Stimulated activated CD8-positive, alpha-beta memory T cell treated with anti-CD3 and anti-CD28 coated beads, Interleukin-7, amount 100 ng/mL, for 24 hours (primary cell): Measurements from ENCODE around the gene PARD3.

Experiments
- DNase-seq: peaks from one replicate; pipeline ENCODE4 v3.0.0-alpha.2; 2020; ENCODE audit warnings: low read depth

Gene PARD3

GRCh38 chr10:34156781-34157425 lies 658.2 kb downstream of the PARD3 start:
- no peak for DNase-seq

GRCh38 chr10:34155812-34156211 lies 659.3 kb downstream of the PARD3 start:
- DNase-seq = no peak

GRCh38 chr10:34154383-34154900 lies 660.7 kb downstream of the PARD3 start:
- no peak for DNase-seq

GRCh38 chr10:34153663-34154382 lies 661.3 kb downstream of the PARD3 start:
- DNase-seq = no peak

- no peak for DNase-seq
Measured at GRCh38 chr10:34152434-34152833, 662.7 kb downstream of the PARD3 start.

GRCh38 chr10:34151931-34152330 lies 663.2 kb downstream of the PARD3 start:
- no peak for DNase-seq

- DNase-seq = no peak
Measured at GRCh38 chr10:34151481-34151880, 663.6 kb downstream of the PARD3 start.

- no peak for DNase-seq
Measured at GRCh38 chr10:34150103-34150502, 665.0 kb downstream of the PARD3 start.

- DNase-seq = no peak
Measured at GRCh38 chr10:34148305-34148657, 666.8 kb downstream of the PARD3 start.

- no peak for DNase-seq
Measured at GRCh38 chr10:34147641-34148304, 667.3 kb downstream of the PARD3 start.

- no peak for DNase-seq
Measured at GRCh38 chr10:34145715-34146114, 669.4 kb downstream of the PARD3 start.

GRCh38 chr10:34143466-34143865 lies 671.6 kb downstream of the PARD3 start:
- DNase-seq = no peak

- DNase-seq = no peak
Measured at GRCh38 chr10:34141032-34141680, 673.9 kb downstream of the PARD3 start.

- DNase-seq = no peak
Measured at GRCh38 chr10:34139559-34139958, 675.5 kb downstream of the PARD3 start.

- no peak for DNase-seq
Measured at GRCh38 chr10:34137955-34138354, 677.1 kb downstream of the PARD3 start.

- DNase-seq = no peak
Measured at GRCh38 chr10:34137201-34137600, 677.9 kb downstream of the PARD3 start.

GRCh38 chr10:34135515-34135914 lies 679.6 kb downstream of the PARD3 start:
- no peak for DNase-seq

- no peak for DNase-seq
Measured at GRCh38 chr10:34134602-34135001, 680.5 kb downstream of the PARD3 start.

- DNase-seq = no peak
Measured at GRCh38 chr10:34133406-34133805, 681.7 kb downstream of the PARD3 start.

- DNase-seq = no peak
Measured at GRCh38 chr10:34131152-34131551, 683.9 kb downstream of the PARD3 start.

- no peak for DNase-seq
Measured at GRCh38 chr10:34127676-34128075, 687.4 kb downstream of the PARD3 start.

- DNase-seq = no peak
Measured at GRCh38 chr10:34126371-34127151, 688.5 kb downstream of the PARD3 start.
